Sciatic nerve (tissue), 2 donors: ENCODE data around the gene MTRF1. TPM values are rescaled to one million over a fixed set of nuclear protein-coding genes. Genes with fewer than 3 reads are reported as not detected.
"Not testable (repeated sequence)": the region's sequence is repeated elsewhere in the genome, so short reads cannot be mapped to it uniquely, and the experiment has no call there.

Experiments
- ATAC-seq: fragments of 200-7000 bp; cut with Tn5 transposase; one replicate; pipeline ENCODE4 v1.9.1; 2020; ENCODE audit warnings: mild to moderate bottlenecking, moderate library complexity
- DNase-seq: peaks from one replicate; pipeline ENCODE4 v3.0.0-alpha.2; 2020; ENCODE audit warnings: low spot score
- intact Hi-C: fragments of 100-400 bp; cut with DNase I; formaldehyde crosslinking; loops from one replicate; pipeline ENCODE4 v1.14.2; 2022
- total RNA-seq: library from RNA; stranded (reverse); fragmentation: NEBNext Ultra II Directional; extraction: Animal tissue kit (Norgen Biotek cat#: 25700); gene quantifications from one replicate; pipeline ENCODE4 v1.2.1, GENCODE V29; 2021
- donor health status: DM: no; HTN: no; CAD: no.
- donor health status: DM: no; HTN: no; CAD: no.

MTRF1 gene
- total RNA-seq, 1 donor from 2014 or later, result 12.2 TPM

DNA sequence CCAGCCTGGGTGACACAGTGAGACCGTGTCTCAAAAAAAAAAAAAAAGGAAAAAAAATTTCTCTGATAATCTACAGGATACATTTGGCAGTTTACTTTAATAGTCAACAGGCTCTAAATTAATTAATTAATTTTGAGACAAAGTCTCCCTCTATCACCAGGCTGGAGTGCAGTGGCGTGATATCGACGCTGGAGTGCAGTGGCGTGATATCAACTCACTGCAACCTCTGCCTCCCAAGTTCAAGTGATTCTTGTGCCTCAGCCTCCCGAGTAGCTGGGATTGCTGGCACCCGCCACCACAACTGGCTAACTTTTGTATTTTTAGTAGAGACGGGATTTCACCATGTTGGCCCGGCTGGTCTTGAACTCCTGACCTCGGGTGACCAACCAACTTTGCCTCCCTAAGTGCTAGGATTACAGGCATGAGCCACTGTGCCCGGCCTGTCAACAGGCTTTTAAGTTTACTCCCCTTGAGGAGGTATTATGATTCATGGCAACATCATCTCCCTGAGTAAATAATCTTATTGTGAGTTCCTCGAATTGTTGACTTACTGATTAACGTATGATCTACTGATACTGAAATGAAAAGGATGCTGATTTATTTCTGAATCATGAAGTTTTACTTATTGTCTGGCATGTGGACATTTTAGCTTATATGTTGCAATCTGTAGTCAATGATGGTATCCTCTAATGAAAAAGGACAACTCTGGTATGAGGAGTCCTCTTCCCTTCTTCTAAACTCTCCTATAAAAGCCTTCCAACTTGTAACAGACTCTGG, 21.3 kb upstream of the MTRF1 start:
- DNase-seq (no peak), ATAC-seq (no peak)
- intact Hi-C loops, result no loop called here

DNA sequence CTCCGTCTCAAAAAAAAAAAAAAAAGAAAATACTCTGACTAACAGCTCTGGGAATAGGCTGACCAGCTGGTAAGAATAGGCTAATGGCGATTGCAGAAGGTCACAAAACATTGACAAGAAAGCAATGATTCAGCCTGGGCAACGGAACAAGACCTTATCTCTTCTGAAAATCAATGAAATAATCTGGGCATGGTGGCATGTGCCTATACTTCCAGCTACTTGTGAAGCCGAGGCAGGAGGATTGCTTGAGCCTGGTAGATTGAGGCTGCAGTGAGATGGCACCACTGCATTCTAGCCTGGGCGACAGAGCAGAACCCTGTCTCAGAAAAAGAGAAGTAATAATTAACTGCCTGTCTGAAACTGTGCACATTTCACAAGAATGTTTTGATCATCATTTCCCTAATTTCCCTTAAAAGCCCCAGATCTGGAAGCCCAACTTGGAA, 18.8 kb upstream of the MTRF1 start:
- DNase-seq, result no peak
- intact Hi-C loops, result no loop called here
- no peak for ATAC-seq

DNA sequence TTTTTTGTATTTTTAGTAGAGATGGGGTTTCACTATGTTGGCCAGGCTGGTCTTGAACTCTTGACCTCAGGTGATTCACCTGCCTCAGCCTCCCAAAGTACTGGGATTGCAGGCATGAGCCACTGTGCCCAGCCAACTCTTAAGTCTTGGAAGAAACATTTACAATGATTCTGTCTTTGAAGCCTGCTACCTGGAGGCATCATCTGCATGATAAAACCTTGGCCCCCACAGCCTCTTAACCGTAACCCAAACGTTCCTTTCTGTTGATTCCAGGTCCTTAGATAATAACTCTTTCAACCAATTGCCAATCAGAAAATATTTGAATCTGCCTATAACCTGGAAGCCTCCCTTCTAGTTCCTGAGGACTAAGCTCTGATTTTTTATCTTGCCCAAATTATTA, 15.8 kb upstream of the MTRF1 start:
- ATAC-seq, DNase-seq, intact Hi-C loops: not testable (repeated sequence)

DNA sequence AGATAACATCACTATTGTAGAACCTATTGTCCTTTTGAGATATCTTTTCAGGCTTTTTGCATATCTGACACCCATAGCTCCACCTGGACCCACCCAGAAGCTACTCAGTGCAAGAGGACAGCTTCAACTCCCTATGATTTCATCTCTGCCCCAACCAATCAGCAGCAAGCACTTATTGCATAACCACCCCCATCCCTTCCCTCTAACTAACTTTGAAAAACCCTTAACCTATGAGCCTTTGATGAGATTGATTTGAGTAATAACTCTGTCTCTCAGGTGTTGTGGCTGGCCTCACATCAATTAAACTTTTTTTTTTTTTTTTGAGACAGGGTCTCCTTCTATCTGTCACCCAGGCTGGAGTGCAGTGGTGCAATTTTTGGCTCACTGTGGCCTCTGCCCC, 13.4 kb upstream of the MTRF1 start:
- no peak for ATAC-seq
- DNase-seq, result no peak
- intact Hi-C loops, result no loop called here

DNA sequence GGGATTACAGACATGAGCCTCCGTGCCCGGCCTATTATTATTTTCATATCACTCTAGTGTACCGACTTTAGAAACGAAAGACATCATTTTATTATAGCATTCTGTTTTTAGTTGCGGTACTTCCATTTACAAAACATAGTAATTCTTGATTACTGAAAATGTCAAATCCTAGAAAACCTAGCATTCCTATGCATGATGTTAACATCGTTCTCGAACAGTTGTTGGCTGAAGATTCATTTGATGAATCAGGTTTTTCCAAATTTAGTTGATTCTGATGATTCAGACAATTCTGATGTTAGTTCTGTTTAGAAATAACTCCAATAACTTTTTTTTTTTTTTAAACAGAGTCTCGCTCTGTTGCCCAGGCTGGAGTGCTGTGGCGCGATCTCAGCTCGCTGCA, 11.5 kb upstream of the MTRF1 start:
- ATAC-seq, result no peak
- intact Hi-C loops, result no loop called here
- no peak for DNase-seq

DNA sequence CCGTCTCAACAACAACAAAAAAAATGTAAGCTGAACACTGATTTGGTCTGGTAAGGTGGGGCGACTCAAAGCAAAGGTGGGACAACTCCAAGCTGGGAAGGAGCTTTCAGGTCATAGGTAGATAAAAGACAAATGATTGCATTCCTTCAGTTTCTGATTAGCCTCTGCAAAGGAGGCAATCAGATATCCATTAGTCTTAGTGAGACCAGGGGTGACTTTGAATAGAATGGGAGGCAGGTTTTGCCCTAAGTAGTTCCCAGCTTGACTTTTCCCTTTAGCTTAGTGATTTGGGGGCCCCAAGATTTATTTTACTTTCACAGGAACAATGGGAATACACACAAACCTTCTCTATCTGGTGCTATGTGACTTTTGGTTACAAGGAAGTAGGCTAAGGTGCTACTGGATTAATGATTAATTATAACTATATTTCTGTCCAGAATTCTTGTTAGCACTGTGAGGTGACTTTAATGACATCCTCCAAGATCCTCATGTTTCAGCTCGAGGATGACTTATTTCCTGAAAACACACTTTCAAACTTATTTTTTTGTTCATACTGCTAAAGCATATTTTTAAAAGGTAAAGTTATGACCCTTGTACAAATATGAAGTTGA, 10.6 kb upstream of the MTRF1 start:
- ATAC-seq (no peak), DNase-seq (no peak)
- intact Hi-C loops, result no loop called here

DNA sequence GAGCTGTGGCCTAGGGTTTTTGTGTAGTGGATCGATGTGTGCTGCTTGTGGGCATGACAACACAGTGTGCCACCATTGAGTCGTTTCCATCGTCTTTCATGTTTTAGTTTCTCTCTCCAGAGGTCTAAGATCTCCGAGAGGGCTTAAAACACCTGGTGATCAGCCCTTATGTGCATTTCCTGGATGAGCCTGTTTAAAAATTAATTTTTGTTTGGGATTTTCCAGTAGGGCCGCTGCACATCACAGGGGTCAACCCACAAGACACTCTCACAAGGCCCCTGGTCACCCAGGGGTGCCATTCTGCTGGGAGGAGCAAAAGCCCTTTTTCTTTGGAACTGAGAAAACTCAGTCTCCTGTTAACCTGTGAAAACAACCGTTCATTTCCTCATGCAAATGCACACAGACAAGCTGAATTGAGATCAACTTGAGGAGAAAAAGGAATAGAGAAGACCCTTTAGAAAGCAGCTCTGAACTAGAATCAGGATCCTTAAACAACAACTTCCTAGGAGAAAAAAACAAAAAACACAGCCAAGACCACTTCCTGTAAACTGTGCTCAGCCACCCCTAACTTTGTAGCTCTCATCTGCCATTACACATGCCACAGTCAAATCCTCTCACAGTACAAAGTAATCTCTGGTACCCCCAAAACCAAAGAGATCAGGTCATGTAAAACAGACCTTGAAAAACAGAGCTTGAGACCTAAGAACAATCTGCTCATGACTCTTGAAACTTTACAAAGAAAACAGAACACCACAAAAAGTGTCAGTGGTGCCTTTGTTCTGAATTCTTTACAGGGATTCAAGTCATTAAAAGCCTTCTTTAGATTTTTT, 8.3 kb upstream of the MTRF1 start:
- intact Hi-C loops, result no loop called here
- no peak for DNase-seq
- no peak for ATAC-seq

DNA sequence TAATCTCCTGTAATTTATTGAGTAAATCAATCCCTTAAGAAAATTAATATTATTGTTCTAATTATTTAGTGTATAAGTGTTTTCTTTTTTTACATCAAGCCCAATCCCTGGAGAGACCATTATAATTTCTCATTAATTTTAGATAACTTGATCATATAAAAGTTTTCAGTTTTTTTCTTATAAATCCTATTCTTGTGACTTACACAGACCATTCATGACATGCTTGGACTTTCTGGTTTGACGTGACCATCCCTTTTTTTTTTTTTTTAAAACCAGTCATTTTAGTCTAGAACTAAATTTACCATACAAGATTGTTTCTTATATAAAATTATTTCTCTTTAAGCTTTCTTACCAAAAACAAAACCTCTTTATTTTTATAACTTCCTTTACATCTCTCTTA, 5.4 kb upstream of the MTRF1 start:
- DNase-seq (no peak), ATAC-seq (no peak)
- intact Hi-C loops, result no loop called here

DNA sequence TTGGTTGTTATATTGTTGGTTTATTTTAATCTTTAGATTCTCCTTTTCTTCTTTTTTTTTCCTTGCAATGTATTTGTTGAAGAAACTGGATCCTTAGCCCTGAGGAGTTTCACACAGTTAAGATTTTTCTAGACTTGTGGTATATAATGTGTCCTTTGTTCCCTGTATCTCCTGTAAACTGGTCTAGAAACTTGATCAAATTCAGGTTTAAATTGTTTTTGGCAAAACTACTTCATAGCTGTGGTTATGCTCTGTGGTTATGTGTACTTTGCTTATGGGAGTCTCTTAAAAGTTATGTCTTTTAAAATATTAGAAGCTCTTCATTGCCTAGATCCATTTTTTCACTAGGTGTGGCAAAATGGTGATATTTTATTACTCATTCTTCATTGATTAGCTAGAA, 3.7 kb upstream of the MTRF1 start:
- no peak for DNase-seq
- ATAC-seq, result no peak
- intact Hi-C loops, result no loop called here

DNA sequence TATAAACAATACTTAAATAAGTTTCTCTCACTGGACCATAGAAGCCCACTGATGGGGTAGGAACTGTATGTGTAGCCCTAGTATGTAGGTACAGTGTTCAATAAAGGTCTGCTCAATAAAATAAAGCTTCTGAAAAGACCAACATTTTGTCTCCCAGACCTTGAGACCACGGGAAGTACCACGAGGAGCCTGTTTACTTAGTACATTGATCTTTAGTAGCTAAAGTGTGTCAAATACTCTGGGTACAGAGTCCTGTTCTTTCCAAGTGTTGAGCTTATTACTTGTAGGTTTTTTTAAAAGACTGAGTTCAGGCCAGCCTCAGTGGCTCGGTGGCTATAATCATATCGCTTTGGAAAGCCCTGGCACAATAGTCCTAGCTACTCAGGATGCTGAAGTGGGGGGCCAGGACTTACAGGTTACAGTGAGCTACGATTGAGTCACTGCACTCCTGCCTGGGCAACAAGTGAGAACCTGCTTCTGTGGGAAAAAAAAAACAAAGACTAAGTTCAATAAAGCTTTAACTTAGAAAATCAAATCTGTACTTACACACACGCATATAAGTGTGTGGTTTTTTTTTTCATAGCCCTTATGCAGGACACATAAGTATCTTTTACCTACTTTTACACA, 3.4 kb downstream of the MTRF1 start:
- DNase-seq (no peak), ATAC-seq (no peak)
- intact Hi-C loops, result no loop called here

DNA sequence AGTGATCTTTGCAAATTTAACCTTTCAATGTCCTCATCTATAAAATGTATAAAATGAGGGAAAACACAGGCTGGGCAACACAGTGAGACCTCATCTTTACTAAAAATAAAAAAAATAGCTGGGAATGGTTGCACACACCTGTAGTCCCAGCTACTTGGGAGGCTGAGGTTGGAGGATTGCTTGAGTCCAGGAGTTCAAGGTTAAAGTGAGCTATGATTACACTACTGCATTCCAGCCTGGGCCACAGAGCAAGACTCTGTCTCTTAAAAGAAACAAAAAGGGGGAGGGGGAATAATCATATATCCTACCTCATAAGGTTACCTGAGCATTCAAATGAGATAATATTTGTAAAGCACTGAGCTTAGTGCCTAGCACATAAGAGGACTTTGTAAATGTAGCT, 5.8 kb downstream of the MTRF1 start:
- intact Hi-C loops, result no loop called here
- DNase-seq (no peak), ATAC-seq (no peak)

DNA sequence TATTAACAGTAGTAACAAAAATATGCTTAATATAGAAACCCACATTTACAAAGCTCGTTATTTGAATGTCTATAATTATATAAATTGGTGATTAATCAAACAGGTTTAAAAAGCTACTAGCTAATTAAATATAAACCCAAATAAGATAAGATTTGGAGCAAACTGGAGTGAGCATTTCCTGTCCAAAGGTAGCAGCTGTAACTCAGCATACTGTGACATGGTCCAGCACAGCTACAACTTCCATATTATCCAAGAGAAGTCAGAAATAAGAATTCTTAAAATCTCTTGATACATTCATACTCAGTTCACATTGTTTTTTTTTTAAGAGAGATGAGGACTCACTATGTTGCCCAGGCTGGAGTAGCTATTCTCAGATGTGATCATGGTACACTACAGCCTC, 8.5 kb downstream of the MTRF1 start:
- DNase-seq, result no peak
- ATAC-seq, result no peak
- intact Hi-C loops, result no loop called here

DNA sequence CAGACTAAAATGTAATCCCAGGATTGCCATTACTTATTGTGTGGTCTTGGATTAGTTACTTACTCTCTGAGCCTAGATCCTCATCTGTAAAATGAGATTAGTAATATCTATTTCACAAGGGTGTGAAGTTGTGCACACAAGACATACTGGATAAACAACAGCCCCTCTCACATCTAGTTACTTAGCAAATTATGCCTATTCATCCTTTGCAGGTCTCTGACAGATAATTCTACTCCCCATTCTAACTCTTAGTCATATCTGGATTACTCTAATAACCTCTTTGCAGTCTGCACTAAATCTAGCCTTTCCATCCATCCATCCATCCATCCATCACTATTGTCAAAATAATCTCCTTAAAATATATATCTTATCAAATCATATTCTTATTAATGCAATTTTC, 12.4 kb downstream of the MTRF1 start:
- intact Hi-C loops, result no loop called here
- ATAC-seq (no peak), DNase-seq (no peak)

DNA sequence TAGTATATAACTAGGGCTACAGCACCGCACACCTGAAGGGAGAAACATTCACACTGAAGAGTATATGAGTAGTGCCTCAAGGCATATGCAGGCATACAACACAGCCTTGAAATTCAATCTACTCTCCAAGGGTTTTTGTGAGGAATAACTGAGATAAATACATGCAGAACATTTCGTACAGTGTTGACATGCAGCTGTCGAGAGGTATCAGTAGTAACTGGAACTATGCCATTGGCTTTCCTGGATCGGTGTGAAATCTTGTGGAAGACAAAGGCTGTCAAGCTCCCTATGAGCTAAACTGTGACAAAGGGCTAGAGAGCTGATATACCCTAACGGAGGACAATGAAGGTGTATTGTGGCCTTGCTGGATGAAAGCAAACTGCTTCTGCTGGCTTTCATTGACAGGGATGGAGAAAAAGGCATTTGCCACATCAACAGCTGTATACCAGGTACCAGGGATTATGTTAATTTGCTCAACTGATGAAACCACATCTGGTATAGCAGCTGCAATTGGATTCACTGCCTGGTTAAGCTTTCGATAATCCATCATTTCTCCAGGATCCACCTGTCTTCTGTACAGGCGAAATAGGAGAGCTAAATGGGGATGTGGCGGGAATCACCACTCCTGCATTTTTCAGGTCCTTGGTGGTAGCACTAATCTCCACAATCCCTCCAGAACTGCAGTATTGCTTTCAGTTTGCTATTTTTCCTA, 16.3 kb downstream of the MTRF1 start:
- intact Hi-C loops, result no loop called here
- DNase-seq (no peak), ATAC-seq (no peak)

DNA sequence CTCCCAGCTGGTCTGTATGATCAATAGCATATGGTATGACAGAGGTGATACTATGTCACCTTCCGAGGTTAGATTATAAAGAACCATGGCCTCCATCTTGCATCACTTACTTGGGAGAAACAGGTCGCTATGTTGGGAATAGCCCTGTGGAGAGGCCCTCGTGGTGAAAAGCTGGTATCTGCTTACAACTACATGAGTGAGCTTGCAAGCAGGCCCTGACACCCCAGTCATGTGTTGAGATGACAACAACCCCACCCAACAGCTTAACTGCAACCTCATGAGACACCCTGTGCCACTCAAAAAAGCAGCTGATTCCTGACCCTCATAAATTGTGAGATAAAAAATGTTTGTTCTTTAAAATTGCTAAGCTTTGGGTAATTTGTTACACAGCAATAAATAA, 18.8 kb downstream of the MTRF1 start:
- no peak for DNase-seq
- ATAC-seq, result no peak
- intact Hi-C loops, result no loop called here

DNA sequence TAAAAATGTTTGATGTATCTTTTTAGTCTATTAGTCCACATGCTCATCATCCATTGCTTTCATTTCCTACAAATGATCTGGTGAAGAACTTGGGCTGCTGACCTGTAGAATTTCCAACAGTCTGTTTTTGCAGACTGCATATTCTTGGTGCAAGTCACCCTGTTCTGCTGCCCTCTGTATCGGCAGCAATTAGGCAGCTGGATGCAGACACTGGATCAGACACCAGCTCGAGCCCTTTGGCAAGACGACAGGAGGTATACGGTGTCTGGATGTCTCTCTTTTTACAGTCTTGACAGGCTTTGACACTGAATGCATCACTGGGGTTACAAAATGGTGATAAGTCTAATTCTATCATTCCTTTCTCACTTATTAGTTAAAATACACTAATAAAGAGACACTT, 21.8 kb downstream of the MTRF1 start:
- DNase-seq (no peak), ATAC-seq (no peak)
- intact Hi-C loops, result no loop called here

DNA sequence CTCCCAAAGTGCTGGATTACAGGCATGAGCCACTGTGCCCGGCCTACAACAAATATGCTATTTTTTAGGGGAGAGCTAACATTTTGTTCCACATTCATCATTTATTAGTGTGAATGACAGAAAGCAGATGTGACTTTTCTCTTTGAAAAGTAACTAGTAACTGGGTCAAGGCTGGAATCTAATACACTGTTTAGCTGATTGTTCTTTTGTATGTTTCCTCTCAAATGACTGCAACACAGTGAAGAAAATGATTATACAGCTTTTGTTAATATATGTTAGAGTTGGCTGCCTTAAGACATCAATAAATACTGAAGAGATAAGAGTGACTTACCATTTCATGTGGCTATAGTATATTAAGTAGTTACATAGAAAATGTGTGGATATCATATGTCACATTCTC, 27.0 kb downstream of the MTRF1 start:
- DNase-seq (no peak), ATAC-seq (no peak)
- intact Hi-C loops, result no loop called here

DNA sequence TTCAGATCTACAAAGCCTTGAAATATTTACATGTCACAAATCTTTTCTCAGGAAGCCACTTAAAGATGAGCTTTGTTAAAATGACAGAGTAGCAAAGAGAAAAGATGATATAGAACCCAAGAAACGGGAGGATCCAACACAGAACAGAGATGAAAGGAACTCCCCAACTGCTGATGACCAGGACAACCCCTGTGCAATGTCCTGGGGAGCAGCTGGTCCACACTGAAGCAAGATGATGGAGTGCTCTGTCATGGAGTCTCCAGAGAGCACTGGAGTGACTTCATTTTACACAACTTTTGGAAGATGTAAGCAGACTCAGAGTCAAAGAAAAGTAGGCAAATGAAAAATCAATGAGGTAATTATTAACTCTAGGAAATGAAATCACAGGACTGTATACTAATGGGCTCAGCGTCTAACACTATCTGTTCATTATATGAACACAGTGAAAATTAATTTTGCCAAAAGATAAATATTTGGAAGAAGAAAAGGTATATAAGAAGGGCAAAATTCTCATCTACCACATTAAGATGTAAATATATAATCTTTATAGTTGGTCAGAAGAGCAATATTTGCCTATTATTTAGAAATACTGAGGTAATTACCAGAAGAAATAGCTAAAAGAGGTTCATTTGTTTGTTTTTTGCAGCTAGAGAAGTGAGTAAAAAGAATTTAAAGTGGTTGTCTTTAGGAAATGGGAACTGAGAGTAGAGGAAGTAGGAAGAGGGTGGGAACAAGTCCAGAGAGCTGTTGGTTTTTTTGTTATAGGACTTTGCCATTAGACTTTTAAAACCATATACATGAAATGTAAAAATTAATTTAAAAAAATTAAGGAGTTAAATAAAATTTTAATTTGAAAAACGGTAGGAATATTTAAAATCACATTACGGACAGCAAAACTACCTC, 30.5 kb downstream of the MTRF1 start:
- DNase-seq (no peak), ATAC-seq (no peak)
- intact Hi-C loops, result loop anchor here (5.0 kb wide), 1 partner anchor 364 kb away; no protein-coding TSS in a partner anchor
